HG03196 (cell line): ENCODE measurements around the gene IL4R.

ENCODE experiments used
- ATAC-seq: cut with Tn5 transposase; IDR thresholded peaks from one replicate; pipeline ENCODE4 v1.9.1; 2021; ENCODE audit not compliant: unreplicated experiment

IL4R gene

GRCh38 chr16:27353853-27354252 is 40.1 kb downstream of the IL4R start:
- no peak for ATAC-seq

GRCh38 chr16:27355610-27356009 is 41.8 kb downstream of the IL4R start:
- no peak for ATAC-seq

DNA sequence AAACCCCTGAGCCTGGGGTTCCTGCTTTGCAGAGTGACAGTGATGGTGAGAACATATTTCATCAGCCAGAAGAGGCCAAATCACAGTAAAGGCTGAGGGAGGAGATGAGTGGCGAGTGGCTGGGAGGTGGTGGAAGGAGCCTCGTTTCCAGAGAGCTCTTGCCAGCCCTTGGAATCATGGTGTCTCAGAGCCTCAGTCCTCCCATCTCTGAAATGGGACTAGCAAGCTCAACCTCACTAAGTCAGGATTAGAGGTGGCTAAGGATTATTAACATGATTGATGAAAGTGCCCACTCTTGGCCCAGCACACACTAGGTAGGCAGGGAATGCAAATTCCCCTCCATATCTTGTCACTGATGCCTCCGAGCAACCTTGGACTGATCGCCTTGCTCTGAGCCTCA is 43.0 kb downstream of the IL4R start:
- no peak for ATAC-seq

- no peak for ATAC-seq
These were observed 45.3 kb downstream of the IL4R start for GRCh38 chr16:27359051-27359450.

GRCh38 chr16:27359615-27360014 is 45.8 kb downstream of the IL4R start:
- ATAC-seq: no peak

GRCh38 chr16:27361987-27362386 is 48.2 kb downstream of the IL4R start:
- ATAC-seq: no peak

DNA sequence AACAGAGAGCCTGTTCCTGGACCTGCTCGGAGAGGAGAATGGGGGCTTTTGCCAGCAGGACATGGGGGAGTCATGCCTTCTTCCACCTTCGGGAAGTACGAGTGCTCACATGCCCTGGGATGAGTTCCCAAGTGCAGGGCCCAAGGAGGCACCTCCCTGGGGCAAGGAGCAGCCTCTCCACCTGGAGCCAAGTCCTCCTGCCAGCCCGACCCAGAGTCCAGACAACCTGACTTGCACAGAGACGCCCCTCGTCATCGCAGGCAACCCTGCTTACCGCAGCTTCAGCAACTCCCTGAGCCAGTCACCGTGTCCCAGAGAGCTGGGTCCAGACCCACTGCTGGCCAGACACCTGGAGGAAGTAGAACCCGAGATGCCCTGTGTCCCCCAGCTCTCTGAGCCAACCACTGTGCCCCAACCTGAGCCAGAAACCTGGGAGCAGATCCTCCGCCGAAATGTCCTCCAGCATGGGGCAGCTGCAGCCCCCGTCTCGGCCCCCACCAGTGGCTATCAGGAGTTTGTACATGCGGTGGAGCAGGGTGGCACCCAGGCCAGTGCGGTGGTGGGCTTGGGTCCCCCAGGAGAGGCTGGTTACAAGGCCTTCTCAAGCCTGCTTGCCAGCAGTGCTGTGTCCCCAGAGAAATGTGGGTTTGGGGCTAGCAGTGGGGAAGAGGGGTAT is 48.9 kb downstream of the IL4R start:
- no peak for ATAC-seq

DNA sequence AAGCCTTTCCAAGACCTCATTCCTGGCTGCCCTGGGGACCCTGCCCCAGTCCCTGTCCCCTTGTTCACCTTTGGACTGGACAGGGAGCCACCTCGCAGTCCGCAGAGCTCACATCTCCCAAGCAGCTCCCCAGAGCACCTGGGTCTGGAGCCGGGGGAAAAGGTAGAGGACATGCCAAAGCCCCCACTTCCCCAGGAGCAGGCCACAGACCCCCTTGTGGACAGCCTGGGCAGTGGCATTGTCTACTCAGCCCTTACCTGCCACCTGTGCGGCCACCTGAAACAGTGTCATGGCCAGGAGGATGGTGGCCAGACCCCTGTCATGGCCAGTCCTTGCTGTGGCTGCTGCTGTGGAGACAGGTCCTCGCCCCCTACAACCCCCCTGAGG is 49.5 kb downstream of the IL4R start:
- ATAC-seq: no peak

- no peak for ATAC-seq
These were observed 50.0 kb downstream of the IL4R start for GRCh38 chr16:27363797-27364196.

- no peak for ATAC-seq
These were observed 50.8 kb downstream of the IL4R start for GRCh38 chr16:27364493-27365141.

DNA sequence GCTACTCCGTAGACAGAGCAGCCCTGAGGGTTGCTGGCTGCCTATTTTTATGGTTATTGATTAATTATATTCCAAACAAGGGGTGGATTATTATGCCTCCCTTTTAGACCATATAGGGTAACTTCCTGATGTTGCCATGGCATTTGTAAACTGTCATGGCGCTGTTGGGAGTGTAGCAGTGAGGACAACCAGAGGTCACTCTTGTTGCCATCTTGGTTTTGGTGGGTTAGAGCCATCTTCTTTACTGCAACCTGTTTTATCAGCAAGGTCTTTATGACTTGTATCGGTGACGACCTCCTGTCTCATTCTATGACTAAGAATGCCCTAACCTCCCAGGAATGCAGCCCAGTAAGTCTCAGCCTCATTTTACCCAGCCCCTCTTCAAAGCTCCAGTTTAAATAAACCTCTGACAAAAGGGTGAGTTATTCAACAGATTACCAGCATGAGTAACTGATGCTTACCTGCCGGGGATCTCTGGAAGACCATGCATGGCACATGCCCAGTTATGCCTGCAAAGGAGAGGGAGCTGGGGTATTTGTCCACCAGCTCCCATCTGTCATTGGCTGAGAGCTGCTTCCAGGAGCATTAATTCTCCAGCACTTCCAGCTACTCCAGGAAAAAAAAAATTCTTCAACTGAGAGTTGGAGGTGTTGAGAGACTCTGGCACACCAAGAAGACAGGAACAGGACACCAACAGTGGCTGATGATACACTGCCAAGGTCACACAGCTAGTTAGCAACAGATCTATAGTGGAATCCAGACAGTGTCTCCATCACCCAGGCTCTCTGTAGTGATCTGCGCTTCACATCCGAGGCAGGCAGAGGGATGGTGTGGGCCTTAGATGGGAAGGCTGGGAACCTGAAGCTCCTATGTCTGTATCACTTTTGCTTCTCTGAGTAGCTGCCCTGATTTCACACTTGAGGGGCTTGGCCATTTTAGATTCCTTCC is 51.6 kb downstream of the IL4R start:
- ATAC-seq: no peak

- ATAC-seq: peak; percentile 17
These were observed 53.1 kb downstream of the IL4R start for GRCh38 chr16:27366687-27367460.

DNA sequence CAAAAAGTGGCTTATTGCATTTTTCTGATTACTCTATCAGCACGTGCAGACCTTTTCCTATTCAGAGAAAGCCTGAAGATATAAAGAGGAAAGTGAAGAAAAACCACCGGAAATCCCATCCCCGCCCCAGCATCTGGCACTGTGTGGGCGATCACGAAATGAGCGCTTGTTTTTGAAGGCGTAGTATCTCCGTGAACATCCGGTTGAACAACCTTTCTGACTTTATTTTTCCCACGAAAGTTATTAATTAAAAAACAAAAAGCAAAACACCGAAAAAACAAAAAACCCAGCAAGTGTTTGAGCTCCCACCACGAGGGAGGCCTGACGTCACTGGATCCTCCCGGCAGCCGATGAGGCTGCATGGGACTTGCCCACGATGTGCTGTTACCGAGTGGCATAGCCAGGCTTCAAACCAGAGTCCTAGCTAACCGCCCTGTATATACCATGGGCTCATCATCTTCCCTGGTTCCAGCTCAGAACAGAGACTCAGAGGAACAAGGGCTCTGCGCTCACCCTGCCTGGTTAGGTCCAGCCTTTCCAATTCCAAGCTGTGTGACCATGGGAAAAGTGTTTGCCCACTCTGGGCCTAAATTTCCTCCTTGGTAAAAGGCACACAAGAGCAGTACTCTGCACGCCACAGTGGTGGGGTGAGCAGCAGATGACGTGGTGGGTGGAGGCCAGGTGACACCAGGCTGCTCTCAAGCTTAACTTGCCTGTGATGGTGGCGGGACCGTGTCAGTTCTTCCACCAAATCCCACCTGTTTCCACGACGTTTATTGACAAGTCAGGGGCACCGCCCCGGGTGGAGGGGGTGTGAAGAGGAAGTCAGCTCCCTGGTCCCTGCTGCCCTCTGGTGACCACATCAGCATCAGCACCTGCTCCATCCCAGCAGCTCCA is 53.9 kb downstream of the IL4R start:
- ATAC-seq: peak; percentile 71

GRCh38 chr16:27368358-27368722 is 54.6 kb downstream of the IL4R start:
- ATAC-seq: no peak

DNA sequence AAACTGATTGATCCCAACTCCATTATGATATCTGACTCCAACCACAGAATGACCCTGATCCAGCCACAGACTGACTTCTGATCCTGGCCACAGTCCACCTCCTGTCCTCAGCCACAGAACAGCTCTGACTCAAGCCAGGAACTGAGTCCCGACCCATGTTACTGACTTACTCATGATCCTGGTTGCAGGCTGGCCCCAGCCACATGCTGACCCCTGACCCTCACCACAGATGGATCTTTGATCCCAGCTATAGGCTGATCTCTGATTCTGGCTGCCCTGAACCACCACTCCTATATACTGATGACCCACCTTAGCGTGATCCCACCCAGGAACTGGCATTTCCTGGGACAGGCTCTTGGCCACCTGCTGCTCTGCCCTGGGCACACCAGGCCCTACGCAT is 56.0 kb downstream of the IL4R start:
- no peak for ATAC-seq

DNA sequence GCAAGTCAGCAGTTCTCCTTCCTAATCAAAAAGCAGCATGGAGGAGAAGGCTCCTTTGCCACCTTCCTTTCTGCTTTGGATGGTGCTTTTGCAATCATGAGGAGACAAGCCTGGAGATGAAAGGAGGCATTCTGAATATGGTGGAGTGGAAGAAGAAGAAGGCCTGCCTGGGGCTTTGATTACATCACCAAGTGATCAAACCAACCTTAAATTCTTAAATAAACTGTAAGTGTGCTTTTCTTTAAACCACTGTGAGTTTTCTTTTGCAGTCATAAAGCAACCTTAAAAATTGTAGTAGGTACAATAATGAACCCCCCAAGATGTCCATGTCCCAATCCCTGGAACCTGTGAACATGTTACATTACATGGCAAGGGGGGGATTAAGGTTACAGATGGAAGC is 56.5 kb downstream of the IL4R start:
- ATAC-seq: no peak

DNA sequence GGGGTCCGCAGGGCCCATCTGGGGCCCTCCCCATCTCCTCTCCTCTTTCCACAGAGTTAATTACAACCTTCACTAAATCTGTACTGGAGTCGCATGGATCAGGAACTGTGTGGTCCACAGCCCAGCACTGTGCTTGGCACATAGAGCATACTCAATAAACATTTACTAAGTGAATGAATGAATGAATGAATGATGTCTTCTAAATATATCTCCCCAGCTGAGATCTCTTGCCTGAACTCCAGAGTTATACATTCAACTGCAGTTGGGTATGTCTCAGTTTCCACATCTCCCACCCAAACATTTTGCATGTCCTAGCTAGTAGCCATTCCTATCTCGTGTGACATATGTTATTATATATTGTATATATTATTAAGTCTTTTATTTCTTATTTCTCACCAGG is 59.5 kb downstream of the IL4R start:
- ATAC-seq: no peak

- ATAC-seq: peak; percentile 28
These were observed 60.5 kb downstream of the IL4R start for GRCh38 chr16:27374221-27374803.

GRCh38 chr16:27374804-27375425 is 61.1 kb downstream of the IL4R start:
- ATAC-seq: peak; percentile 42
